Measurements from ENCODE around the gene GCNT2.
"Not testable (repeated sequence)": the region's sequence is repeated elsewhere in the genome, so short reads cannot be mapped to it uniquely, and the experiment has no call there.

Gene GCNT2

GRCh38 chr6:10580570-10580969 lies 59.4 kb downstream of the GCNT2 start:
- Histone ChIP-seq H3K36me3 (ENCODE audit: insufficient read depth, insufficient read length, low read length) (no peaks in the 10 kb centered on the region), H3K27me3 (ENCODE audit: insufficient read depth, insufficient read length) (no peaks in the 10 kb centered on the region), H3K9me3 (ENCODE audit: insufficient read depth, low read length) (peaks cover 6% of the 10 kb centered on the region; the same call in 1 of the 2 replicates), H3K4me1 (ENCODE audit: insufficient read depth, insufficient read length) (peaks cover 4% of the 10 kb centered on the region), H3K9ac (ENCODE audit: insufficient read length, low read depth) (no peak overlapping the region), H3K4me3 (ENCODE audit: insufficient read length, low read depth) (no peak overlapping the region)
- DNase-seq (ENCODE audit: low read depth, low spot score), result no peak
- TF ChIP-seq ZNF274 (IDR thresholded peaks at IDR 0.05; ENCODE audit: low read depth, low read length) (no peak), YY1 (IDR thresholded peaks at IDR 0.05; ENCODE audit: insufficient read depth, insufficient read length) (no peak), SUZ12 (IDR thresholded peaks at IDR 0.05; ENCODE audit: extremely low read depth, insufficient read depth, insufficient read length) (no peak)

DNA sequence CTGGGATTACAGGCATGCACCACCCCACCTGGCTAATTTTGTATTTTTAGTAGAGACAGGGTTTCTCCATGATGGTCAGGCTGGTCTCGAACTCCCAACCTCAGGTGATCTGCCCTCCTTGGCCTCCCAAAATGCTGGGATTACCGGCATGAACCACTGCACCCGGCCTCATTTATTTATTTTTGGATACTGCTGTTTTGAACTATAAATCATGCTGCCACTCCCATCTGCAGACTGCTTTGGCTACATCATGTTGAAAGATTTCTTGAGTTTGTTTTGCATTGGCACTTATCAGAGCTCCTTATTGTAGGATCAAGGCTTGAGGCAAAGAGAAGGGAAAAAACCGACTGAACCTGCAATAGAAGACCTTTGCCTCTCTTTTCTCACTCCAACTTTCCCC lies 60.3 kb downstream of the GCNT2 start:
- H3K4me1 ChIP-seq (ENCODE audit: insufficient read depth, insufficient read length); H3K36me3 ChIP-seq (ENCODE audit: insufficient read depth, insufficient read length, low read length); H3K9ac ChIP-seq (ENCODE audit: insufficient read length, low read depth); H3K27me3 ChIP-seq (ENCODE audit: insufficient read depth, insufficient read length); H3K4me3 ChIP-seq (ENCODE audit: insufficient read length, low read depth); DNase-seq (ENCODE audit: low read depth, low spot score); H3K9me3 ChIP-seq (ENCODE audit: insufficient read depth, low read length): not testable (repeated sequence)

DNA sequence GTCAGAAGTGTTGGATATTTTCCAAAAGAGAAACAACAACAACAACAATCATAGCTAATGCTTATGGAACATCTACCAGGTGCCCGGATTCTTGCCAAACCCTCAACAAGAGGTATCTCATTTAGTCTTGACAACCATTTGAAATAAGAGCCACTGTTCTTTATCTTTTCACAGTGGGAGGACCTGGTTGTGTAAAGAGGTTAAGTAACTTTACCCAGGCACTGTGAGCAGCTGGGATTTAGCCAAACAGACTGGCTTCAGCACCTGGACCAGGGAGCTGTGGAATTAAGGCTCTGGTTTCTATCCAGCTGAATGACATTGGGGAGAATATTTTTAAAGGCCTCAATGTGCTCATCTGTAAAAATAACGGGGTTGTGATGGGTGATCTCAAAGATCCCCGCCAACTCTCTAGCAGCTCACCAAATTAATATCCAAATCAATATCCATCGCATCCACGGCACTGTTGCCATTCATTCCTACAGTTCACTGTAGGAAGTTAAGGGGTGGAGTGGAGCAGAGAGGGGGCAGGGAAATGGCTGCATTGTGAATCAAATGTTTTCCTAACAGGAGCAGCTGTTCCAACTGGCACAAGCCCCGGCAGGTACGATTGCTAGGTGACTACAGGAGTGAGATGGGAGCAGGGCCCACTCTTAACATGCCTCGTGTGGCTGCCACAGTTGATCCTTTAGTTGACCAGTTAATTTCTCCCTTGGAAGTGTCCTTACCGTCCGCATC lies 61.8 kb downstream of the GCNT2 start:
- TF ChIP-seq SUZ12 (IDR thresholded peaks at IDR 0.05; ENCODE audit: extremely low read depth, insufficient read depth, insufficient read length), result no peak

DNA sequence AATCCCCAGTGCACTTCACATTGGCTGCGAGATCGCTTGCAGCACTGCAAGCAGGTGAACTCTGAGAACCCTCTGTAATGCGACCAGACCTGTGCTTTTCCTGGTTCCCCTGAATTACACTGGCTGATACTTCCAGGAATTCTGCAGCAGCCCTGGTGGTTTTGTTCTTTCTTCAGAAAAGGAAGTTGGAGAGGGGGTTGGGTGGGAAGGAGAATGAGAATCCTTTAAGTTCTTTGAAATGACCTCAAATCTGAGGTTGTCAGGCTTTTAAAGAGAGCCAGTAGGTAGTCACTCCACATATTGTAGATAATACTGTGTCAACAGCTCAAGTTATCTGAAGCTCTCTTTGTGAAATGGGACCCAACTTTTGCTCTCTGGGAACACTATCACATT lies 62.4 kb downstream of the GCNT2 start:
- Histone ChIP-seq H3K4me1 (ENCODE audit: insufficient read depth, insufficient read length) (peaks cover 4% of the 10 kb centered on the region), H3K4me3 (ENCODE audit: insufficient read length, low read depth) (no peak overlapping the region), H3K27me3 (ENCODE audit: insufficient read depth, insufficient read length) (no peaks in the 10 kb centered on the region), H3K9ac (ENCODE audit: insufficient read length, low read depth) (no peak overlapping the region), H3K9me3 (ENCODE audit: insufficient read depth, low read length) (no peaks in the 10 kb centered on the region), H3K36me3 (ENCODE audit: insufficient read depth, insufficient read length, low read length) (no peaks in the 10 kb centered on the region)
- TF ChIP-seq YY1 (IDR thresholded peaks at IDR 0.05; ENCODE audit: insufficient read depth, insufficient read length), result no peak
- no peak for TF ChIP-seq SUZ12 (IDR thresholded peaks at IDR 0.05; ENCODE audit: extremely low read depth, insufficient read depth, insufficient read length)
- no peak for TF ChIP-seq ZNF274 (IDR thresholded peaks at IDR 0.05; ENCODE audit: low read depth, low read length)
- peak; percentile 27 for DNase-seq (ENCODE audit: low read depth, low spot score)

More for the DNA sequence above, 61.8 kb downstream of the GCNT2 start:
- Histone ChIP-seq H3K9me3 (ENCODE audit: insufficient read depth, low read length) (peaks cover 3% of the 10 kb centered on the region; the same call in 1 of the 2 replicates), H3K4me3 (ENCODE audit: insufficient read length, low read depth) (no peak overlapping the region), H3K27me3 (ENCODE audit: insufficient read depth, insufficient read length) (no peaks in the 10 kb centered on the region), H3K9ac (ENCODE audit: insufficient read length, low read depth) (no peak overlapping the region), H3K4me1 (ENCODE audit: insufficient read depth, insufficient read length) (peaks cover 4% of the 10 kb centered on the region), H3K36me3 (ENCODE audit: insufficient read depth, insufficient read length, low read length) (no peaks in the 10 kb centered on the region)
- no peak for DNase-seq (ENCODE audit: low read depth, low spot score)

DNA sequence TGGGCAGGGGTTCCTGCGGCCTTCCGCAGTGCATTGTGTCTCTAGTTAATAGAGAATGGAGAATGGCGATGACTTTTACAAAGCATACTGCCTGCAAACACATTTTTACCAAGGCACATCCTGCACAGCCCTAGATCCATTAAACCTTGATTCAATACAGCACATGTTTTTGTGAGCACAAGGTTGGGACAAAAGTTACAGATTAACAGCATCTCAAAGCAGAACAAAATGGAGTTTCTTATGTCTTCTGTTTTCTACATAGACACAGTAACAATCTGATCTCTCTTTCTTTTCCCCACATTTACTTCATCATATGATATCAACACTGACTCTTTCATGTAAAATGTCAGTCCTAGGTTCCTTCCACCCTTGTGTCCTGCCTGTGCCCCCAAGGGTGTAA lies 63.5 kb downstream of the GCNT2 start:
- H3K4me1 ChIP-seq (ENCODE audit: insufficient read depth, insufficient read length), result peaks cover 13% of the 10 kb centered on the region
- H3K4me3 ChIP-seq (ENCODE audit: insufficient read length, low read depth), result no peak overlapping the region
- H3K27me3 ChIP-seq (ENCODE audit: insufficient read depth, insufficient read length), result no peaks in the 10 kb centered on the region
- no peak for DNase-seq (ENCODE audit: low read depth, low spot score)
- TF ChIP-seq SUZ12 (IDR thresholded peaks at IDR 0.05; ENCODE audit: extremely low read depth, insufficient read depth, insufficient read length) (no peak), YY1 (IDR thresholded peaks at IDR 0.05; ENCODE audit: insufficient read depth, insufficient read length) (no peak), ZNF274 (IDR thresholded peaks at IDR 0.05; ENCODE audit: low read depth, low read length) (no peak)
- H3K9me3 ChIP-seq (ENCODE audit: insufficient read depth, low read length), result no peaks in the 10 kb centered on the region
- no peak overlapping the region for H3K9ac ChIP-seq (ENCODE audit: insufficient read length, low read depth)
- no peaks in the 10 kb centered on the region for H3K36me3 ChIP-seq (ENCODE audit: insufficient read depth, insufficient read length, low read length)

DNA sequence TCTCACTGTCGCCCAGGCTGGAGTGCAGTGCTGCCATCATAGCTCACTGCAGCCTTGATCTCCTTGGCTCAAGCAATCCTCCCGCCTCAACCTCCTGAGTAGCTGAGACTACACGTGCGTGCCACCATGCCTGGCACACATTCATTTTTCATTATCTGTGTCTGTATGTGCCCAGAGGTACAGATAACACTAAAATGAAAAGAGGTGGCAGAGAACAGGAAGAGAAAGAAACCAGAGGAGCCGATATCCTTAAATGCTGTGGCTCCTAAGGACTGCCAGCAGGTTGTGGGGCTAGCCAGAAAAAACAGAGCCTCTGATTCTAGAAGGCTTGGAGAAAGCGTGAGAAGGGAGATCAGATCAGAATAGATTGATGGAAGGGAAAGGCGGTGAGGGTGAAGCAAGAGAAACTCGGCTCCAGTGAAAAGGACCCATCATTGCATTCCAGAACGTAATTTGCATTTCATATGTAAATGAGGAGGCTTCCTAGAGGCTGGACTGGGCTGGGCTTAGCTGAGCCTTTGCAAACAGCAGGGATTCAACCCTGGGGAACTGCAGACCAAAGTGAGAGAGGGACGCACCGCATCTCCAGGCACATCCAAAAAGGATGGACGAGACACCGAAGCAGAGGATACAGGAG lies 64.2 kb downstream of the GCNT2 start:
- peak; percentile 79 for DNase-seq (ENCODE audit: low read depth, low spot score)
- H3K4me1 ChIP-seq (ENCODE audit: insufficient read depth, insufficient read length), result peaks cover 13% of the 10 kb centered on the region
- no peaks in the 10 kb centered on the region for H3K36me3 ChIP-seq (ENCODE audit: insufficient read depth, insufficient read length, low read length)

GRCh38 chr6:10586302-10586701 lies 65.2 kb downstream of the GCNT2 start:
- no peaks in the 10 kb centered on the region for H3K36me3 ChIP-seq (ENCODE audit: insufficient read depth, insufficient read length, low read length)
- DNase-seq (ENCODE audit: low read depth, low spot score), result no peak
- peak overlapping the region; percentile 37 for H3K9ac ChIP-seq (ENCODE audit: insufficient read length, low read depth)
- TF ChIP-seq ZNF274 (IDR thresholded peaks at IDR 0.05; ENCODE audit: low read depth, low read length) (no peak), YY1 (IDR thresholded peaks at IDR 0.05; ENCODE audit: insufficient read depth, insufficient read length) (no peak), SUZ12 (IDR thresholded peaks at IDR 0.05; ENCODE audit: extremely low read depth, insufficient read depth, insufficient read length) (no peak)
- H3K27me3 ChIP-seq (ENCODE audit: insufficient read depth, insufficient read length), result no peaks in the 10 kb centered on the region
- H3K4me3 ChIP-seq (ENCODE audit: insufficient read length, low read depth), result peak overlapping the region; percentile 41
- H3K9me3 ChIP-seq (ENCODE audit: insufficient read depth, low read length), result no peaks in the 10 kb centered on the region
- H3K4me1 ChIP-seq (ENCODE audit: insufficient read depth, insufficient read length), result peaks cover 13% of the 10 kb centered on the region

More for the DNA sequence above, 64.2 kb downstream of the GCNT2 start:
- no peak for TF ChIP-seq SUZ12 (IDR thresholded peaks at IDR 0.05; ENCODE audit: extremely low read depth, insufficient read depth, insufficient read length)
- TF ChIP-seq ZNF274 (IDR thresholded peaks at IDR 0.05; ENCODE audit: low read depth, low read length), result no peak
- no peak for TF ChIP-seq YY1 (IDR thresholded peaks at IDR 0.05; ENCODE audit: insufficient read depth, insufficient read length)
- Histone ChIP-seq H3K27me3 (ENCODE audit: insufficient read depth, insufficient read length) (no peaks in the 10 kb centered on the region), H3K4me3 (ENCODE audit: insufficient read length, low read depth) (peak overlapping the region; percentile 41), H3K9ac (ENCODE audit: insufficient read length, low read depth) (peak overlapping the region; percentile 37), H3K9me3 (ENCODE audit: insufficient read depth, low read length) (no peaks in the 10 kb centered on the region)
